GM18505 (cell line): ENCODE results near the gene PAGR1.
"Not testable (repeated sequence)": the region's sequence is repeated elsewhere in the genome, so short reads cannot be mapped to it uniquely, and the experiment has no call there.

Source experiments
- ATAC-seq: cut with Tn5 transposase; IDR thresholded peaks from one replicate; pipeline ENCODE4 v1.9.1; 2021; ENCODE audit not compliant: unreplicated experiment
- POLR2A ChIP-seq: IDR thresholded peaks from 4 replicates; pipeline ENCODE4 v1.6.1; 2011; ENCODE audit warnings: borderline replicate concordance; ENCODE audit not compliant: insufficient read depth, insufficient read length; ENCODE audit errors: extremely low read depth

The PAGR1 gene

GRCh38 chr16:29868396-29869009 lies 52.6 kb downstream of the PAGR1 start:
- ATAC-seq, result no peak
- no peak for TF ChIP-seq POLR2A

GRCh38 chr16:29869067-29869466 lies 53.1 kb downstream of the PAGR1 start:
- not testable (repeated sequence) for ATAC-seq
